Endothelial cell of umbilical vein (primary cell): ENCODE measurements around the gene SLCO2B1.

Experiments used
- EZH2 ChIP-seq: IDR thresholded peaks from 2 replicates; pipeline ENCODE4 v1.6.1; 2012; ENCODE audit warnings: borderline replicate concordance, low read depth, mild to moderate bottlenecking, moderate library complexity, low read length, inconsistent platforms; ENCODE audit not compliant: severe bottlenecking
- FOS ChIP-seq: IDR thresholded peaks from 2 replicates; pipeline ENCODE4 v1.6.1; 2011; ENCODE audit warnings: mild to moderate bottlenecking, low read length, moderate library complexity, borderline replicate concordance; ENCODE audit not compliant: insufficient read depth
- GATA2 ChIP-seq: IDR thresholded peaks from 2 replicates; pipeline ENCODE4 v1.7.0; 2011; ENCODE audit warnings: low read depth, mild to moderate bottlenecking, moderate library complexity, mixed read lengths, low read length; ENCODE audit not compliant: insufficient read length, insufficient read depth
- JUN ChIP-seq: IDR thresholded peaks from 2 replicates; pipeline ENCODE4 v1.6.1; 2011; ENCODE audit warnings: borderline replicate concordance, low read depth; ENCODE audit not compliant: insufficient read length, insufficient read depth
- MYC ChIP-seq: IDR thresholded peaks from one replicate; pipeline ENCODE4 v1.6.1; 2011; ENCODE audit warnings: mild to moderate bottlenecking, low read depth, low read length
- POLR2A ChIP-seq: IDR thresholded peaks from 2 replicates; pipeline ENCODE4 v1.6.1; 2012; ENCODE audit warnings: low read depth, mild to moderate bottlenecking, control low read depth, low read length
- POLR2AphosphoS5 ChIP-seq: IDR thresholded peaks from 2 replicates; pipeline ENCODE4 v1.6.1; 2012; ENCODE audit warnings: low read depth, mild to moderate bottlenecking, control low read depth, low read length, moderate library complexity; ENCODE audit not compliant: insufficient read depth
- TF ChIP-seq, protein P1 (sequence below): IDR thresholded peaks from 2 replicates; pipeline ENCODE4 v1.6.1; 2011; ENCODE audit not compliant: insufficient read depth, insufficient read length
- TF ChIP-seq, protein P2 (sequence below), 2 donors: IDR thresholded peaks; 1 replicate in 1 of 2; 2 replicates in 1 of 2; pipeline ENCODE4 v1.5.1; 2011; ENCODE audit warnings: low read length in 2 of 2, mild to moderate bottlenecking in 2 of 2, moderate library complexity in 2 of 2, control low read depth in 1 of 2, inconsistent platforms in 1 of 2, low read depth in 1 of 2; ENCODE audit not compliant: insufficient read depth in 1 of 2; ENCODE audit errors: extremely low read depth in 1 of 2

DNA sequence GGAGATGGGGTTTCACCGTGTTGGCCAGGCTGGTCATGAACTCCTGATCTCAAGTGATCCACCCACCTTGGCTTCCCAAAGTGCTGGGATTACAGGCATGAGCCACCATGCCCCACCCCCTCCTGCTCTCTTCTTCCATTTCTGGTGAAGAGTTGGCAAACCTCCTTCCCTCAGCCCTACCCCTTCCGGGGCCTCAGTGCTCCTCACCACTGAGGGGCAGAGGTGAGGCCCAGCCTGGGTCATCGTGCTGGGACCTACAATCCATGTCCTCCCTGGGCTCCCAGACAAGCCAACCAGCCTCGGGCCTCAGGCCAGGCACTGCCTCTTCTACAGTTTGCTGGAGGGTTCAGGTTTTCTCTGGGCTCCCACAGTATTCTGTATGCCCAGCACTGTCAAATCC is 74.9 kb downstream of the SLCO2B1 start:
- TF ChIP-seq, protein P1, sequence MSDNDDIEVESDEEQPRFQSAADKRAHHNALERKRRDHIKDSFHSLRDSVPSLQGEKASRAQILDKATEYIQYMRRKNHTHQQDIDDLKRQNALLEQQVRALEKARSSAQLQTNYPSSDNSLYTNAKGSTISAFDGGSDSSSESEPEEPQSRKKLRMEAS = no peak
- TF ChIP-seq, protein P2, sequence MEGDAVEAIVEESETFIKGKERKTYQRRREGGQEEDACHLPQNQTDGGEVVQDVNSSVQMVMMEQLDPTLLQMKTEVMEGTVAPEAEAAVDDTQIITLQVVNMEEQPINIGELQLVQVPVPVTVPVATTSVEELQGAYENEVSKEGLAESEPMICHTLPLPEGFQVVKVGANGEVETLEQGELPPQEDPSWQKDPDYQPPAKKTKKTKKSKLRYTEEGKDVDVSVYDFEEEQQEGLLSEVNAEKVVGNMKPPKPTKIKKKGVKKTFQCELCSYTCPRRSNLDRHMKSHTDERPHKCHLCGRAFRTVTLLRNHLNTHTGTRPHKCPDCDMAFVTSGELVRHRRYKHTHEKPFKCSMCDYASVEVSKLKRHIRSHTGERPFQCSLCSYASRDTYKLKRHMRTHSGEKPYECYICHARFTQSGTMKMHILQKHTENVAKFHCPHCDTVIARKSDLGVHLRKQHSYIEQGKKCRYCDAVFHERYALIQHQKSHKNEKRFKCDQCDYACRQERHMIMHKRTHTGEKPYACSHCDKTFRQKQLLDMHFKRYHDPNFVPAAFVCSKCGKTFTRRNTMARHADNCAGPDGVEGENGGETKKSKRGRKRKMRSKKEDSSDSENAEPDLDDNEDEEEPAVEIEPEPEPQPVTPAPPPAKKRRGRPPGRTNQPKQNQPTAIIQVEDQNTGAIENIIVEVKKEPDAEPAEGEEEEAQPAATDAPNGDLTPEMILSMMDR (IDR thresholded peaks at IDR 0.05; ENCODE audit: extremely low read depth in 1 of 2, insufficient read depth in 1 of 2, low read depth in 1 of 2, low read length in 2 of 2) = no peak
- TF ChIP-seq POLR2A = no peak
- no peak for TF ChIP-seq GATA2
- no peak for TF ChIP-seq EZH2
- no peak for TF ChIP-seq POLR2AphosphoS5
- no peak for TF ChIP-seq JUN
- no peak for TF ChIP-seq MYC
- no peak for TF ChIP-seq FOS
